Hepatocyte (in vitro differentiated cells): ENCODE results near the gene GAN. TPM values are rescaled to one million over a fixed set of nuclear protein-coding genes. Genes with fewer than 3 reads are reported as not detected.

Experiments
- DNase-seq: peaks from one replicate; pipeline ENCODE4 v3.0.0-alpha.2; 2016; ENCODE audit warnings: low spot score
- H2AFZ ChIP-seq: fragments of 200-600 bp; sonication (generic); 2 replicates; pipeline ENCODE4 v1.6.0; 2016; ENCODE audit warnings: antibody characterized with exemption, mild to moderate bottlenecking
- H3K27ac ChIP-seq: fragments of 200-600 bp; sonication (generic); 2 replicates; pipeline ENCODE4 v1.5.1; 2016; ENCODE audit warnings: mild to moderate bottlenecking
- H3K27me3 ChIP-seq: fragments of 200-600 bp; sonication (generic); 2 replicates; pipeline ENCODE4 v1.6.1; 2016
- H3K36me3 ChIP-seq: fragments of 200-600 bp; sonication (generic); replicated peaks from 2 replicates; pipeline ENCODE4 v1.5.1; 2016; ENCODE audit warnings: low read depth; ENCODE audit not compliant: insufficient read depth
- H3K4me1 ChIP-seq: fragments of 200-600 bp; sonication (generic); 2 replicates; pipeline ENCODE4 v1.5.1; 2016; ENCODE audit warnings: mild to moderate bottlenecking, moderate library complexity; ENCODE audit not compliant: insufficient read depth
- H3K4me2 ChIP-seq: fragments of 200-600 bp; sonication (generic); 2 replicates; pipeline ENCODE4 v1.6.0; 2016
- H3K4me3 ChIP-seq: fragments of 200-600 bp; sonication (generic); 2 replicates; pipeline ENCODE4 v1.5.1; 2016; ENCODE audit warnings: mild to moderate bottlenecking
- H3K79me2 ChIP-seq: fragments of 200-600 bp; sonication (generic); 2 replicates; pipeline ENCODE4 v1.6.0; 2017; ENCODE audit warnings: mild to moderate bottlenecking
- H3K9me2 ChIP-seq: fragments of 200-600 bp; sonication (generic); replicated peaks from 2 replicates; pipeline ENCODE4 v1.6.0; 2017; ENCODE audit warnings: mild to moderate bottlenecking; ENCODE audit not compliant: insufficient read depth
- H3K9me3 ChIP-seq: fragments of 200-600 bp; sonication (generic); 2 replicates; pipeline ENCODE4 v1.5.1; 2016; ENCODE audit warnings: low read depth, mild to moderate bottlenecking
- H4K20me1 ChIP-seq: fragments of 200-600 bp; sonication (generic); 2 replicates; pipeline ENCODE4 v1.6.0; 2016; ENCODE audit warnings: mild to moderate bottlenecking; ENCODE audit not compliant: insufficient read depth, poor library complexity, severe bottlenecking
- CTCF ChIP-seq: fragments of 200-600 bp; sonication (generic); IDR thresholded peaks from 2 replicates; pipeline ENCODE4 v1.5.1; 2016; ENCODE audit warnings: antibody characterized with exemption, mild to moderate bottlenecking; ENCODE audit not compliant: poor library complexity
- EZH2 ChIP-seq: fragments of 200-600 bp; sonication (generic); IDR thresholded peaks from 2 replicates; pipeline ENCODE4 v1.6.1; 2016; ENCODE audit warnings: antibody characterized with exemption, mild to moderate bottlenecking, borderline replicate concordance
- EZH2phosphoT487 ChIP-seq: fragments of 200-600 bp; sonication (generic); IDR thresholded peaks from one replicate; pipeline ENCODE4 v1.6.1; 2018; ENCODE audit warnings: antibody characterized with exemption, mild to moderate bottlenecking, low read depth, moderate library complexity; ENCODE audit not compliant: unreplicated experiment, severe bottlenecking
- WGBS: methylation state at CpG from one replicate; pipeline ENCODE4 v1.1.6; 2016; ENCODE audit warnings: low lambda C conversion rate; ENCODE audit errors: missing lambda C conversion rate; 5-methylcytosine and 5-hydroxymethylcytosine counted together
- polyA plus RNA-seq: library from polyadenylated mRNA; unstranded; fragments of >200 nt; fragmentation: Nextera tagmentation; extraction: Ambion mirVana; gene quantifications from 2 replicates; pipeline ENCODE4 v1.2.1, GENCODE V29; 2016
- total RNA-seq: library from RNA; depleted of rRNA; stranded (reverse); fragments of >200 nt; gene quantifications from 2 replicates; pipeline ENCODE4 v1.2.3, GENCODE V29; 2014

Gene GAN
- total and polyA plus RNA-seq, 2 experiments from 2014 or later = 2.1 to 10.9 TPM

GRCh38 chr16:81380932-81381331, 66.2 kb downstream of the GAN start:
- Histone ChIP-seq H3K79me2 (no peaks in the 10 kb centered on the region), H3K9me2 (no peaks in the 10 kb centered on the region), H2AFZ (no peak overlapping the region), H3K4me1 (no peaks in the 10 kb centered on the region), H4K20me1 (no peaks in the 10 kb centered on the region), H3K4me3 (no peak overlapping the region), H3K36me3 (no peaks in the 10 kb centered on the region), H3K27ac (no peak overlapping the region), H3K9me3 (no peaks in the 10 kb centered on the region), H3K4me2 (no peak overlapping the region), H3K27me3 (no peaks in the 10 kb centered on the region)
- DNase-seq = no peak
- 96% methylated on average over 3 of the region's 3 CpGs for WGBS
- TF ChIP-seq EZH2 (no peak), CTCF (no peak), EZH2phosphoT487 (no peak)

GRCh38 chr16:81384006-81384405, 69.2 kb downstream of the GAN start:
- DNase-seq = no peak
- no peak for TF ChIP-seq CTCF
- no peak for TF ChIP-seq EZH2
- TF ChIP-seq EZH2phosphoT487 = no peak
- Histone ChIP-seq H3K4me1 (no peaks in the 10 kb centered on the region), H2AFZ (no peak overlapping the region), H4K20me1 (no peaks in the 10 kb centered on the region), H3K9me2 (no peaks in the 10 kb centered on the region), H3K4me3 (no peak overlapping the region), H3K36me3 (no peaks in the 10 kb centered on the region), H3K27me3 (no peaks in the 10 kb centered on the region), H3K9me3 (no peaks in the 10 kb centered on the region), H3K4me2 (no peak overlapping the region), H3K27ac (no peak overlapping the region), H3K79me2 (no peaks in the 10 kb centered on the region)

GRCh38 chr16:81385031-81385756, 70.4 kb downstream of the GAN start:
- WGBS = 98% methylated on average over 4 of the region's 4 CpGs

More at GRCh38 chr16:81385031-81385756, 70.4 kb downstream of the GAN start:
- Histone ChIP-seq H3K4me2 (no peak overlapping the region), H3K27me3 (no peaks in the 10 kb centered on the region), H3K36me3 (no peaks in the 10 kb centered on the region), H3K79me2 (no peaks in the 10 kb centered on the region), H3K27ac (no peak overlapping the region), H3K4me1 (no peaks in the 10 kb centered on the region), H3K9me2 (no peaks in the 10 kb centered on the region), H2AFZ (no peak overlapping the region), H3K4me3 (no peak overlapping the region), H3K9me3 (no peaks in the 10 kb centered on the region), H4K20me1 (no peaks in the 10 kb centered on the region)
- DNase-seq = no peak
- TF ChIP-seq EZH2phosphoT487 (no peak), EZH2 (no peak), CTCF (no peak)
